Kidney (tissue), 14 donors: ENCODE results near the gene PIGP. TPM values are rescaled to one million over a fixed set of nuclear protein-coding genes. Genes with fewer than 3 reads are reported as not detected.
"Not testable (repeated sequence)": the region's sequence is repeated elsewhere in the genome, so short reads cannot be mapped to it uniquely, and the experiment has no call there.

Experiments used
- DNase-seq, 5 donors: peaks; one replicate each; pipeline ENCODE4 v3.0.0-alpha.2; 2013 to 2020
- FAIRE-seq: peaks from 2 replicates; lab custom pipeline; 2012; peaks lifted over from hg19 to GRCh38; lab: Jason Lieb, UNC
- H3K27ac ChIP-seq, 2 donors: one replicate each; pipeline ENCODE4 v1.7.0; 2013; ENCODE audit warnings: low read depth in 2 of 2, low read length in 2 of 2, inconsistent platforms in 1 of 2
- H3K27me3 ChIP-seq: one replicate; pipeline ENCODE4 v1.7.1; 2013; ENCODE audit warnings: low read length, inconsistent platforms; ENCODE audit not compliant: control insufficient read depth, insufficient read depth
- H3K36me3 ChIP-seq, 3 donors: one replicate each; pipeline versions ENCODE4 v1.7.0 to v1.7.1; 2013; ENCODE audit warnings: low read length in 3 of 3, control low read depth in 1 of 3, inconsistent platforms in 1 of 3; ENCODE audit not compliant: insufficient read depth in 3 of 3, control insufficient read depth in 2 of 3
- H3K4me1 ChIP-seq, 3 donors: one replicate each; pipeline versions ENCODE4 v1.7.0 to v1.7.1; 2013; ENCODE audit warnings: low read length in 3 of 3, inconsistent platforms in 1 of 3, low read depth in 1 of 3; ENCODE audit not compliant: control insufficient read depth in 2 of 3, insufficient read depth in 2 of 3
- H3K4me3 ChIP-seq, 3 donors: one replicate each; pipeline versions ENCODE4 v1.7.0 to v1.8.1; 2013; ENCODE audit warnings: low read length in 3 of 3, control low read depth in 1 of 3, inconsistent platforms in 1 of 3
- H3K9ac ChIP-seq, 3 donors: one replicate each; pipeline versions ENCODE4 v1.7.0 to v1.7.1; 2013; ENCODE audit warnings: low read length in 3 of 3, control low read depth in 1 of 3, inconsistent platforms in 1 of 3
- H3K9me3 ChIP-seq, 3 donors: one replicate each; pipeline versions ENCODE4 v1.7.0 to v1.7.1; 2013; ENCODE audit warnings: low read length in 3 of 3, control low read depth in 1 of 3, inconsistent platforms in 1 of 3; ENCODE audit not compliant: control insufficient read depth in 2 of 3, insufficient read depth in 1 of 3
- CTCF ChIP-seq: IDR thresholded peaks from 3 replicates; pipeline ENCODE4 v1.5.1; 2012; ENCODE audit warnings: mild to moderate bottlenecking, moderate library complexity, borderline replicate concordance; ENCODE audit not compliant: insufficient read depth; ENCODE audit errors: extremely low read depth
- intact Hi-C: fragments of 100-400 bp; cut with DNase I; formaldehyde crosslinking; loops from one replicate; pipeline ENCODE4 v1.11.1; 2022
- polyA plus RNA-seq: library from polyadenylated mRNA; stranded (reverse); fragments of 350-450 nt; fragmentation: Illumina TruSeq; extraction: RNeasy Lipid Tissue Mini Kit (QIAGEN cat#74804); gene quantifications from one replicate; pipeline ENCODE4 v1.2.3, GENCODE V29; 2014; ENCODE audit warnings: low read depth, low replicate concordance; ENCODE audit not compliant: insufficient read depth
- total RNA-seq: library from RNA; stranded (reverse); fragmentation: NEBNext Ultra II Directional; extraction: Animal tissue kit (Norgen Biotek cat#: 25700); gene quantifications from one replicate; pipeline ENCODE4 v1.2.1, GENCODE V29; 2021
- donor health status: control.
- donor health status: control.
- donor health status: control.
- donor health status: control.
- donor health status: control.
- donor health status: DM: yes; HTN: yes; CAD: no.
- donor health status: Normal renal cell carcinoma (clear cell type).

The PIGP gene
- total and polyA plus RNA-seq, 2 donors from 2014 or later, result 23.7 to 49.2 TPM

- intact Hi-C loops, result no loop called here
Measured at GRCh38 chr21:37040212-37040611, 32.7 kb downstream of the PIGP start.

GRCh38 chr21:37039411-37040075, 33.3 kb downstream of the PIGP start:
- Histone ChIP-seq H3K27ac (no peak overlapping the region), H3K27me3 (no peaks in the 10 kb centered on the region), H3K9me3 (no peaks in the 10 kb centered on the region), H3K4me3 (no peak overlapping the region), H3K9ac (no peak overlapping the region), H3K36me3 (no peaks in the 10 kb centered on the region), H3K4me1 (no peaks in the 10 kb centered on the region)
- DNase-seq, result no peak
- TF ChIP-seq CTCF, result no peak
- intact Hi-C loops, result no loop called here
- no peak for FAIRE-seq

More at GRCh38 chr21:37040212-37040611, 32.7 kb downstream of the PIGP start:
- H3K9me3 ChIP-seq, result no peaks in the 10 kb centered on the region
- no peaks in the 10 kb centered on the region for H3K27me3 ChIP-seq
- FAIRE-seq (no peak), DNase-seq (no peak)
- no peaks in the 10 kb centered on the region for H3K4me1 ChIP-seq
- H3K36me3 ChIP-seq, result no peaks in the 10 kb centered on the region
- no peak overlapping the region for H3K4me3 ChIP-seq
- no peak overlapping the region for H3K27ac ChIP-seq
- no peak overlapping the region for H3K9ac ChIP-seq
- TF ChIP-seq CTCF, result no peak

- FAIRE-seq (no peak), DNase-seq (no peak)
- Histone ChIP-seq H3K27me3 (no peaks in the 10 kb centered on the region), H3K9ac (no peak overlapping the region), H3K36me3 (no peaks in the 10 kb centered on the region), H3K4me3 (no peak overlapping the region), H3K4me1 (no peaks in the 10 kb centered on the region), H3K27ac (no peak overlapping the region), H3K9me3 (no peaks in the 10 kb centered on the region)
- no peak for TF ChIP-seq CTCF
- intact Hi-C loops, result no loop called here
Measured at GRCh38 chr21:37036177-37036576, 36.7 kb downstream of the PIGP start.

GRCh38 chr21:37034394-37034793, 38.5 kb downstream of the PIGP start:
- DNase-seq, FAIRE-seq, H3K9me3 ChIP-seq, H3K9ac ChIP-seq, intact Hi-C loops, H3K27me3 ChIP-seq, H3K36me3 ChIP-seq, H3K4me1 ChIP-seq, H3K27ac ChIP-seq, H3K4me3 ChIP-seq: not testable (repeated sequence)
